DOHH2 (cell line): Measurements from ENCODE around the gene PNMT.

Experiments
- CTCF ChIP-seq: fragments of 200-600 bp; sonication (generic); IDR thresholded peaks from one replicate; pipeline ENCODE4 v1.5.1; 2014; ENCODE audit warnings: antibody characterized with exemption, mild to moderate bottlenecking, low read depth, low read length; ENCODE audit not compliant: poor library complexity, severe bottlenecking
- EZH2phosphoT487 ChIP-seq: fragments of 200-600 bp; sonication (generic); IDR thresholded peaks from 2 replicates; pipeline ENCODE4 v1.6.1; 2017; ENCODE audit warnings: borderline replicate concordance, mild to moderate bottlenecking, antibody characterized with exemption, low read length, moderate library complexity, mixed read lengths

DNA sequence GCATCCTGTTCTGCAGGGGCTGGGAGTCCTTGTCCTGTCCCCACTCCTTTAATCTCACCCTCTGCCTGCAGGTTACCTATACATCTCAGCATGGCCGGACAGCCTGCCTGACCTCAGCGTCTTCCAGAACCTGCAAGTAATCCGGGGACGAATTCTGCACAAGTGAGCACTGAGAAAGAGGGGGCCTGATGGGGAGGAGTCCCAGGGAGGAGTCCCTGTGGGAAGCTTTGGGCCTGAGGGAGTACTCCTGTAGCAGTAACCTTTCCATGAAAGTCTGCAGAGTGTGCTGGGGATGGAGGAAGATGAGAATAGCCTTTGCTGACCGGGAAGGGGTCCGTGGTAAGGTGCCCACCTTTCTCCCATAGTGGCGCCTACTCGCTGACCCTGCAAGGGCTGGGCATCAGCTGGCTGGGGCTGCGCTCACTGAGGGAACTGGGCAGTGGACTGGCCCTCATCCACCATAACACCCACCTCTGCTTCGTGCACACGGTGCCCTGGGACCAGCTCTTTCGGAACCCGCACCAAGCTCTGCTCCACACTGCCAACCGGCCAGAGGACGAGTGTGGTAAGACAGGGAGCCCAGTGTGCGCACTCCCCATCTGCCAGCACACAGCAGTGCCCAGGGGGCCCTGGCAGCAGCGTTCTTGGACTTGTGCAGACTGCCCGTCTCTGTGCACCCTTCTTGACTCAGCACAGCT is 47.3 kb downstream of the PNMT start:
- TF ChIP-seq CTCF (no peak), EZH2phosphoT487 (no peak)
